CD14-positive monocyte (primary cell): Measurements from ENCODE around the gene SYNE1. TPM values are rescaled to one million over a fixed set of nuclear protein-coding genes. Genes with fewer than 3 reads are reported as not detected.

Experiments used
- DNase-seq, 3 donors: peaks; one replicate each; pipeline ENCODE4 v3.0.0-alpha.2; 2011 to 2022
- H2AFZ ChIP-seq: 2 replicates; pipeline ENCODE4 v1.6.0; 2012; ENCODE audit warnings: mild to moderate bottlenecking, low read depth, low read length, inconsistent platforms; ENCODE audit not compliant: insufficient read depth, poor library complexity, severe bottlenecking
- H3K27ac ChIP-seq, 2 donors: 1 replicate in 1 of 2; 2 replicates in 1 of 2; pipeline ENCODE4 v1.5.1; 2012 to 2013; ENCODE audit warnings: low read length in 2 of 2, control low read depth in 1 of 2, inconsistent platforms in 1 of 2, low read depth in 1 of 2, mild to moderate bottlenecking in 1 of 2
- H3K27me3 ChIP-seq, 2 donors: one replicate each; pipeline versions ENCODE4 v1.6.0 to v1.6.1; 2011 to 2013; ENCODE audit warnings: low read length in 2 of 2; ENCODE audit not compliant: control insufficient read depth in 2 of 2, insufficient read depth in 2 of 2
- H3K36me3 ChIP-seq, 2 donors: replicated peaks in 1 of 2; 1 replicate in 1 of 2; 2 replicates in 1 of 2; pipeline versions ENCODE4 v1.5.1 to v1.6.1; 2012 to 2013; ENCODE audit warnings: low read length in 2 of 2, control low read depth in 1 of 2, inconsistent platforms in 1 of 2, mild to moderate bottlenecking in 1 of 2; ENCODE audit not compliant: insufficient read depth in 2 of 2, control insufficient read depth in 1 of 2
- H3K4me1 ChIP-seq, 2 donors: 1 replicate in 1 of 2; 2 replicates in 1 of 2; pipeline versions ENCODE4 v1.5.1 to v1.6.1; 2012 to 2013; ENCODE audit warnings: low read length in 2 of 2, control low read depth in 1 of 2, inconsistent platforms in 1 of 2, mild to moderate bottlenecking in 1 of 2, moderate library complexity in 1 of 2; ENCODE audit not compliant: insufficient read depth in 2 of 2, control insufficient read depth in 1 of 2
- H3K4me2 ChIP-seq: replicated peaks from 2 replicates; pipeline ENCODE3; 2012; ENCODE audit warnings: low read length, moderate library complexity, mild to moderate bottlenecking; ENCODE audit not compliant: poor library complexity, severe bottlenecking; ENCODE audit errors: extremely low read depth
- H3K4me3 ChIP-seq, 3 experiments: fragments of 200-600 bp in 1 of 3; sonication (generic) in 1 of 3; replicated peaks in 1 of 3; 1 replicate in 2 of 3; 2 replicates in 1 of 3; pipeline ENCODE4 v1.5.1; 2011 to 2013; ENCODE audit warnings: low read length in 3 of 3, mild to moderate bottlenecking in 3 of 3, control low read depth in 2 of 3, low read depth in 2 of 3, inconsistent platforms in 1 of 3, moderate library complexity in 1 of 3
- H3K79me2 ChIP-seq: 2 replicates; pipeline ENCODE4 v1.6.0; 2012; ENCODE audit warnings: mild to moderate bottlenecking, control low read depth, inconsistent platforms, low read length, moderate library complexity; ENCODE audit not compliant: insufficient read depth
- H3K9ac ChIP-seq: 2 replicates; pipeline ENCODE4 v1.6.0; 2017; ENCODE audit warnings: low read length, mild to moderate bottlenecking; ENCODE audit not compliant: insufficient read depth, poor library complexity, severe bottlenecking
- H3K9me3 ChIP-seq, 2 donors: replicated peaks in 1 of 2; 1 replicate in 1 of 2; 2 replicates in 1 of 2; pipeline versions ENCODE4 v1.5.1 to v1.6.1; 2012 to 2013; ENCODE audit warnings: low read length in 2 of 2, control low read depth in 1 of 2; ENCODE audit not compliant: control insufficient read depth in 1 of 2, insufficient read depth in 1 of 2
- H4K20me1 ChIP-seq: 2 replicates; pipeline ENCODE4 v1.6.0; 2012; ENCODE audit warnings: mild to moderate bottlenecking, low read length, control low read depth, moderate library complexity; ENCODE audit not compliant: insufficient read depth
- H3K27ac Mint-ChIP-seq, 7 donors: one replicate each; pipeline ENCODE4 v1.8.0; 2020; ENCODE audit warnings: mild to moderate bottlenecking in 7 of 7, mixed read lengths in 7 of 7, moderate library complexity in 6 of 7, inconsistent platforms in 2 of 7
- H3K27me3 Mint-ChIP-seq, 3 donors: one replicate each; pipeline ENCODE4 v1.8.0; 2021 to 2022; ENCODE audit warnings: low read depth in 3 of 3, mild to moderate bottlenecking in 3 of 3, mixed read lengths in 3 of 3, moderate library complexity in 3 of 3, inconsistent platforms in 1 of 3
- H3K36me3 Mint-ChIP-seq, 2 donors: one replicate each; pipeline ENCODE4 v1.8.0; 2020; ENCODE audit warnings: mixed read lengths in 2 of 2, inconsistent platforms in 1 of 2, mild to moderate bottlenecking in 1 of 2
- H3K4me1 Mint-ChIP-seq: one replicate; pipeline ENCODE4 v1.8.0; 2020; ENCODE audit warnings: mild to moderate bottlenecking, mixed read lengths
- H3K4me3 Mint-ChIP-seq, 2 donors: one replicate each; pipeline ENCODE4 v1.8.0; 2020; ENCODE audit warnings: mild to moderate bottlenecking in 2 of 2, mixed read lengths in 2 of 2, moderate library complexity in 1 of 2
- H3K9me3 Mint-ChIP-seq, 7 donors: one replicate each; pipeline ENCODE4 v1.8.0; 2020 to 2022; ENCODE audit warnings: mixed read lengths in 7 of 7, mild to moderate bottlenecking in 6 of 7, moderate library complexity in 6 of 7, inconsistent platforms in 2 of 7
- CTCF ChIP-seq: fragments of 200-600 bp; IDR thresholded peaks from one replicate; pipeline ENCODE4 v1.8.0; 2022; ENCODE audit warnings: antibody characterized with exemption, mild to moderate bottlenecking
- WGBS: methylation state at CpG from one replicate; pipeline ENCODE4 v1.1.5; 2013; ENCODE audit warnings: missing lambda C conversion rate; ENCODE audit not compliant: insufficient coverage; 5-methylcytosine and 5-hydroxymethylcytosine counted together
- intact Hi-C, 2 donors: fragments of 100-400 bp; cut with micrococcal nuclease; formaldehyde crosslinking; loops; one replicate each; pipeline versions ENCODE4 v1.15.0 to v1.15.1; 2023
- polyA plus RNA-seq, 3 donors: library from polyadenylated mRNA; depleted of rRNA in 1 of 3; unstranded in 2 of 3; stranded (reverse) in 1 of 3; fragments of 300-500 nt in 2 of 3; fragments of >200 nt in 1 of 3; fragmentation: Illumina TruSeq in 2 of 3; gene quantifications; 1 replicate in 2 of 3; 2 replicates in 1 of 3; pipeline ENCODE4 v1.2.3, GENCODE V29; 2012 to 2021

The SYNE1 gene
- polyA plus RNA-seq, 3 donors, result 3.7 to 24.5 (median 8.1) TPM

DNA sequence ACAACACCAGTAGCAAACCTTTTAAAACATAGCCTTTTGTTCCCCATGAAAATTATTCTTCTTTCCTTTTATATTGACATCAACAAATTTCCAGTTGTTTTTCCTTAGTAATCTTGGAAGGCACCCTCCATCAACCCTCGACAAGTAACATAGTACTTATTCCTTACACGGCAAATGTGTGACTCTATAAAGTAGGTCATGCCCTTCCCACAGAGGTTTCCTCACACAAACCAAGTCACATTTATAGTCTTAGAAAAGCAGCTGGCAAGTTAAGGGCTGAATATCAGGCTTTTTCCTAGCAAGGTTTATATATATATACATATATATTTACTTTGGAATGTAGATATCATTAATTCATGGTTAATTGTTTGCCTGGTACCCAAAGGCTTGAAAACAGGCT, 371.5 kb downstream of the SYNE1 start:
- DNase-seq, result no peak
- peaks cover 39 to 48% of the 10 kb centered on the region in 2 donors for H3K36me3 Mint-ChIP-seq
- TF ChIP-seq CTCF, result no peak
- no peak overlapping the region for H3K9ac ChIP-seq
- no peak overlapping the region for H3K27ac Mint-ChIP-seq
- peaks cover 8% of the 10 kb centered on the region for H3K4me1 Mint-ChIP-seq
- no peak overlapping the region for H3K4me3 Mint-ChIP-seq
- no peaks in the 10 kb centered on the region for H3K79me2 ChIP-seq
- H3K27me3 ChIP-seq, result no peaks in the 10 kb centered on the region
- no peak overlapping the region for H2AFZ ChIP-seq
- no peak overlapping the region for H3K4me3 ChIP-seq
- intact Hi-C loops, result no loop called here
- H3K4me1 ChIP-seq, result peaks cover 2 to 8% of the 10 kb centered on the region in 2 donors
- H3K4me2 ChIP-seq, result no peak overlapping the region
- peaks cover 0 to 6% (median 2%) of the 10 kb centered on the region in 7 donors for H3K9me3 Mint-ChIP-seq
- peaks cover 9 to 53% of the 10 kb centered on the region in 2 donors for H3K36me3 ChIP-seq
- H3K9me3 ChIP-seq, result peaks cover 0 to 4% of the 10 kb centered on the region in 2 donors
- no peaks in the 10 kb centered on the region for H4K20me1 ChIP-seq
- H3K27ac ChIP-seq, result no peak overlapping the region
- WGBS, result no CpG with 5 or more reads among the region's 2 CpGs
- no peaks in the 10 kb centered on the region for H3K27me3 Mint-ChIP-seq

DNA sequence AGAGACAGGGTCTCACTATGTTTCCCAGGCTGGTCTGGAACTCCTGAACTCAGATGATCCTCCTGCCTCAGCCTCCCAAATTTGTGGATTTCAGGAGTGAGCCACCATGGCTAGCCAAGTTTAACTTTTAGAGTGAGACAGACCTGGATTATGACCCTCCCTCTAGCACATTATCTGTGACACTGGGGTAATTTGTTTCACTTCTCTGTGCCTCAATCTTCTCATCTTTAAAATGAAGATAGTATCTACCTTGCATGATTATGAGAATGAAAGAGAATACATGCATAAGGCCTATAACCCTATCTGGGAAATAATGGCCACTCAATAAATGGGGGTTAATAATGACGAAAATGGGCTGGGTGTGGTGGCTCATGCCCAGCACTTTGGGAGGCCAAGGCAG, 373.6 kb downstream of the SYNE1 start:
- intact Hi-C loops, result no loop called here
- no peak overlapping the region for H3K27ac Mint-ChIP-seq

More for the DNA sequence above, 373.6 kb downstream of the SYNE1 start:
- 100% methylated on average over 1 of the region's 1 CpG for WGBS
- Histone ChIP-seq H3K9ac (no peak overlapping the region), H2AFZ (no peak overlapping the region), H3K9me3 (peaks cover 0 to 4% of the 10 kb centered on the region in 2 donors), H3K4me2 (no peak overlapping the region), H3K79me2 (no peaks in the 10 kb centered on the region), H4K20me1 (no peaks in the 10 kb centered on the region), H3K4me3 (no peak overlapping the region), H3K27me3 (no peaks in the 10 kb centered on the region), H3K27ac (no peak overlapping the region), H3K36me3 (peaks cover 12 to 55% of the 10 kb centered on the region in 2 donors), H3K4me1 (peaks cover 2 to 8% of the 10 kb centered on the region in 2 donors)
- peaks cover 8% of the 10 kb centered on the region for H3K4me1 Mint-ChIP-seq
- no peak for DNase-seq
- H3K4me3 Mint-ChIP-seq, result no peak overlapping the region
- no peak for TF ChIP-seq CTCF
- peaks cover 0 to 2% (median 0%) of the 10 kb centered on the region in 3 donors for H3K27me3 Mint-ChIP-seq
- H3K9me3 Mint-ChIP-seq, result peaks cover 0 to 6% (median 3%) of the 10 kb centered on the region in 7 donors
- H3K36me3 Mint-ChIP-seq, result peaks cover 42 to 54% of the 10 kb centered on the region in 2 donors
